K562 (cell line): ENCODE data around the gene PRR7. TPM values are rescaled to one million over a fixed set of nuclear protein-coding genes. Genes with fewer than 3 reads are reported as not detected.
A peak's percentile ranks its signal among the peaks of the same experiment; 100 is the strongest.

Experiments
- BRD9 ChIP-seq: fragments of 450-650 bp; IDR thresholded peaks from 2 replicates; pipeline ENCODE4 v1.6.1; 2018; ENCODE audit warnings: low read depth; ENCODE audit not compliant: partially characterized antibody
- CBFB ChIP-seq: sonication (generic); formaldehyde crosslinking; IDR thresholded peaks from 2 replicates; pipeline ENCODE4 v1.4.0; 2020; ENCODE audit warnings: mild to moderate bottlenecking, missing genetic modification reagents
- CXXC5 ChIP-seq: fragments of 250-450 bp; sonication (Bioruptor Pico); IDR thresholded peaks from 2 replicates; pipeline ENCODE4 v1.8.0; 2022; ENCODE audit warnings: inconsistent platforms, mild to moderate bottlenecking, moderate library complexity
- HMGXB4 ChIP-seq: sonication (generic); formaldehyde crosslinking; IDR thresholded peaks from 2 replicates; pipeline ENCODE4 v1.8.1; 2023; ENCODE audit warnings: mild to moderate bottlenecking, missing genetic modification reagents
- IRF2 ChIP-seq: sonication (generic); formaldehyde crosslinking; IDR thresholded peaks from 2 replicates; pipeline ENCODE4 v1.8.1; 2022; ENCODE audit warnings: mild to moderate bottlenecking, missing genetic modification reagents
- KLF6 ChIP-seq: fragments of 250-450 bp; sonication (Bioruptor Pico); IDR thresholded peaks from 2 replicates; pipeline ENCODE4 v1.4.0; 2020; ENCODE audit warnings: mild to moderate bottlenecking, moderate library complexity, borderline replicate concordance
- L3MBTL2 ChIP-seq: fragments of 450-650 bp; IDR thresholded peaks from 2 replicates; pipeline ENCODE4 v1.6.1; 2016; ENCODE audit warnings: mild to moderate bottlenecking, moderate library complexity
- MNT ChIP-seq, 2 experiments: fragments of 450-650 bp; conservative IDR thresholded peaks; 2 replicates each; pipeline ENCODE4 v1.6.1; 2017; ENCODE audit warnings: mild to moderate bottlenecking in 2 of 2, moderate library complexity in 2 of 2
- NEUROD1 ChIP-seq: fragments of 150-350 bp; IDR thresholded peaks from 2 replicates; pipeline ENCODE4 v1.6.1; 2014; ENCODE audit warnings: borderline replicate concordance, low read length, low read depth; ENCODE audit not compliant: partially characterized antibody
- PRMT5 ChIP-seq: sonication (generic); formaldehyde crosslinking; IDR thresholded peaks from 2 replicates; pipeline ENCODE4 v1.5.0; 2020; ENCODE audit warnings: missing genetic modification reagents
- RBFOX2 ChIP-seq: fragments of 200-400 bp; formaldehyde crosslinking; IDR thresholded peaks from 2 replicates; pipeline ENCODE4 v1.6.1; 2017; ENCODE audit warnings: low read depth, mild to moderate bottlenecking, low read length, moderate library complexity
- RNF2 ChIP-seq: sonication (generic); IDR thresholded peaks from 2 replicates; pipeline ENCODE4 v1.6.1; 2016
- TAL1 ChIP-seq: fragments of 450-650 bp; IDR thresholded peaks from 2 replicates; pipeline ENCODE4 v1.6.1; 2016; ENCODE audit warnings: mild to moderate bottlenecking
- THRB ChIP-seq: fragments of 450-650 bp; formaldehyde crosslinking; conservative IDR thresholded peaks from 2 replicates; pipeline ENCODE4 v1.4.0; 2022; ENCODE audit warnings: mild to moderate bottlenecking, missing genetic modification characterization
- USF1 ChIP-seq: sonication (generic); formaldehyde crosslinking; IDR thresholded peaks from 2 replicates; pipeline ENCODE4 v1.9.0; 2022; ENCODE audit warnings: mild to moderate bottlenecking, missing genetic modification reagents
- ZNF830 ChIP-seq: fragments of 250-450 bp; sonication (Bioruptor Pico); IDR thresholded peaks from 2 replicates; pipeline ENCODE4 v1.5.0; 2021; ENCODE audit warnings: mild to moderate bottlenecking
- polyA plus RNA-seq, 8 experiments: library from polyadenylated mRNA; depleted of rRNA in 4 of 8; stranded (reverse) in 5 of 8; unstranded in 3 of 8; fragments of >200 nt; fragmentation: Nextera tagmentation in 2 of 8; fragmentation: Illumina TruSeq in 1 of 8; extraction: Ambion mirVana in 2 of 8; extraction: Trizol in 1 of 8; gene quantifications; 2 replicates each; pipeline versions ENCODE4 v1.2.1 to v1.2.3, GENCODE V29; 2011 to 2014; ENCODE audit warnings: inconsistent platforms in 1 of 8, missing spikeins in 1 of 8
- total RNA-seq, 7 experiments: library from RNA; depleted of rRNA in 6 of 7; stranded (reverse); fragments of >200 nt in 6 of 7; fragmentation: Illumina TruSeq in 2 of 7; extraction: Trizol in 2 of 7; gene quantifications; 2 replicates each; pipeline versions ENCODE4 v1.2.1 to v1.2.3, GENCODE V29; 2011 to 2021; ENCODE audit warnings: low replicate concordance in 1 of 7
- TF ChIP-seq, protein P1 (sequence below): fragments of 450-650 bp; IDR thresholded peaks from 2 replicates; pipeline ENCODE4 v1.6.1; 2016
- TF ChIP-seq, protein P2 (sequence below): fragments of 250-450 bp; sonication (Bioruptor Pico); IDR thresholded peaks from 2 replicates; pipeline ENCODE4 v1.5.0; 2022; ENCODE audit warnings: mild to moderate bottlenecking

The PRR7 gene
- total and polyA plus RNA-seq, 9 of the 15 experiments (the other 6 are each of a cell fraction or from before 2014, with no cell fraction given) = 0.80 to 11.3 (median 10.4) TPM; not detected in 4

GRCh38 chr5:177446200-177447065 lies at the start of gene PRR7 (continued):
- TF ChIP-seq, protein P1, sequence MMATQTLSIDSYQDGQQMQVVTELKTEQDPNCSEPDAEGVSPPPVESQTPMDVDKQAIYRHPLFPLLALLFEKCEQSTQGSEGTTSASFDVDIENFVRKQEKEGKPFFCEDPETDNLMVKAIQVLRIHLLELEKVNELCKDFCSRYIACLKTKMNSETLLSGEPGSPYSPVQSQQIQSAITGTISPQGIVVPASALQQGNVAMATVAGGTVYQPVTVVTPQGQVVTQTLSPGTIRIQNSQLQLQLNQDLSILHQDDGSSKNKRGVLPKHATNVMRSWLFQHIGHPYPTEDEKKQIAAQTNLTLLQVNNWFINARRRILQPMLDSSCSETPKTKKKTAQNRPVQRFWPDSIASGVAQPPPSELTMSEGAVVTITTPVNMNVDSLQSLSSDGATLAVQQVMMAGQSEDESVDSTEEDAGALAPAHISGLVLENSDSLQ = no peak
- TF ChIP-seq L3MBTL2 = peak; percentile 36
- TF ChIP-seq PRMT5 (CRISPR knock-in tag) = no peak
- TF ChIP-seq BRD9 = no peak
- peak; percentile 77 for TF ChIP-seq CXXC5
- 0 out of 2 replicates have a peak, but pooled peaks have one; percentile 76 for TF ChIP-seq CBFB (CRISPR knock-in tag)
- TF ChIP-seq ZNF830 (CRISPR knock-in tag) = peak; percentile 96
- no peak for TF ChIP-seq MNT (conservative IDR thresholded peaks at IDR 0.05)
- peak; percentile 33 for TF ChIP-seq USF1 (CRISPR knock-in tag)
- TF ChIP-seq HMGXB4 = no peak
- no peak for TF ChIP-seq THRB (CRISPR knock-in tag)
- no peak for TF ChIP-seq NEUROD1
- TF ChIP-seq RNF2 = peak; percentile 45; the same call in 1 of the 2 replicates
- no peak for TF ChIP-seq KLF6 (CRISPR knock-in tag)
- TF ChIP-seq, protein P2, sequence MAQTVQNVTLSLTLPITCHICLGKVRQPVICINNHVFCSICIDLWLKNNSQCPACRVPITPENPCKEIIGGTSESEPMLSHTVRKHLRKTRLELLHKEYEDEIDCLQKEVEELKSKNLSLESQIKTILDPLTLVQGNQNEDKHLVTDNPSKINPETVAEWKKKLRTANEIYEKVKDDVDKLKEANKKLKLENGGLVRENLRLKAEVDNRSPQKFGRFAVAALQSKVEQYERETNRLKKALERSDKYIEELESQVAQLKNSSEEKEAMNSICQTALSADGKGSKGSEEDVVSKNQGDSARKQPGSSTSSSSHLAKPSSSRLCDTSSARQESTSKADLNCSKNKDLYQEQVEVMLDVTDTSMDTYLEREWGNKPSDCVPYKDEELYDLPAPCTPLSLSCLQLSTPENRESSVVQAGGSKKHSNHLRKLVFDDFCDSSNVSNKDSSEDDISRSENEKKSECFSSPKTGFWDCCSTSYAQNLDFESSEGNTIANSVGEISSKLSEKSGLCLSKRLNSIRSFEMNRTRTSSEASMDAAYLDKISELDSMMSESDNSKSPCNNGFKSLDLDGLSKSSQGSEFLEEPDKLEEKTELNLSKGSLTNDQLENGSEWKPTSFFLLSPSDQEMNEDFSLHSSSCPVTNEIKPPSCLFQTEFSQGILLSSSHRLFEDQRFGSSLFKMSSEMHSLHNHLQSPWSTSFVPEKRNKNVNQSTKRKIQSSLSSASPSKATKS = no peak
- no peak for TF ChIP-seq IRF2 (CRISPR knock-in tag)
- TF ChIP-seq RBFOX2 = peak; percentile 56
- no peak for TF ChIP-seq TAL1
